ENCODE measurements around the gene ITPR1.

GRCh38 chr3:4666071-4666470 is 172.9 kb downstream of the ITPR1 start:
- TF ChIP-seq CTCF (IDR thresholded peaks at IDR 0.05; ENCODE audit: insufficient read depth, low read length) = no peak
- no peak for TF ChIP-seq REST (IDR thresholded peaks at IDR 0.05; ENCODE audit: insufficient replicate concordance, low read depth)
- TF ChIP-seq POLR2AphosphoS5 (IDR thresholded peaks at IDR 0.05; ENCODE audit: low read depth) = no peak
- no peak for TF ChIP-seq GABPA (IDR thresholded peaks at IDR 0.05; ENCODE audit: low read depth)
- TF ChIP-seq SPI1 (IDR thresholded peaks at IDR 0.05; ENCODE audit: borderline replicate concordance, low read depth) = no peak

Data from HL-60 (cell line).